Left ventricle myocardium inferior (tissue), 1 donor: ENCODE results near the gene GON4L. TPM values are rescaled to one million over a fixed set of nuclear protein-coding genes. Genes with fewer than 3 reads are reported as not detected.
"Not testable (repeated sequence)": the region's sequence is repeated elsewhere in the genome, so short reads cannot be mapped to it uniquely, and the experiment has no call there.

Experiments
- DNase-seq: peaks from one replicate; pipeline ENCODE4 v3.0.0-alpha.2; 2020
- H3K27ac ChIP-seq: fragments of 200-600 bp; replicated peaks from 2 replicates; pipeline ENCODE4 v1.8.0; 2021
- H3K27me3 ChIP-seq: fragments of 200-600 bp; 2 replicates; pipeline ENCODE4 v1.8.0; 2021; ENCODE audit warnings: low read depth
- H3K36me3 ChIP-seq: fragments of 200-600 bp; 2 replicates; pipeline ENCODE4 v1.8.0; 2021
- H3K4me1 ChIP-seq: fragments of 200-600 bp; 2 replicates; pipeline ENCODE4 v1.8.0; 2021
- H3K4me3 ChIP-seq: fragments of 200-600 bp; 2 replicates; pipeline ENCODE4 v1.8.0; 2021; ENCODE audit warnings: mild to moderate bottlenecking, moderate library complexity
- H3K9me3 ChIP-seq: fragments of 200-600 bp; replicated peaks from 2 replicates; pipeline ENCODE4 v1.8.0; 2021
- intact Hi-C: fragments of 100-400 bp; cut with micrococcal nuclease; formaldehyde crosslinking; loops from one replicate; pipeline ENCODE4 v1.11.0; 2022
- total RNA-seq: library from RNA; stranded (reverse); fragmentation: NEBNext Ultra II Directional; extraction: Animal tissue kit (Norgen Biotek cat#: 25700); gene quantifications from one replicate; pipeline ENCODE4 v1.2.1, GENCODE V29; 2021
- TF ChIP-seq, protein P1 (sequence below): fragments of 200-600 bp; IDR thresholded peaks from 2 replicates; pipeline ENCODE4 v1.8.0; 2021; ENCODE audit warnings: antibody characterized with exemption, mild to moderate bottlenecking, borderline replicate concordance
- donor health status: DM: no; HTN: yes; CAD: no; lungs with severe emphysema.

GON4L gene
- total RNA-seq, 1 donor from 2014 or later: 24.1 TPM

DNA sequence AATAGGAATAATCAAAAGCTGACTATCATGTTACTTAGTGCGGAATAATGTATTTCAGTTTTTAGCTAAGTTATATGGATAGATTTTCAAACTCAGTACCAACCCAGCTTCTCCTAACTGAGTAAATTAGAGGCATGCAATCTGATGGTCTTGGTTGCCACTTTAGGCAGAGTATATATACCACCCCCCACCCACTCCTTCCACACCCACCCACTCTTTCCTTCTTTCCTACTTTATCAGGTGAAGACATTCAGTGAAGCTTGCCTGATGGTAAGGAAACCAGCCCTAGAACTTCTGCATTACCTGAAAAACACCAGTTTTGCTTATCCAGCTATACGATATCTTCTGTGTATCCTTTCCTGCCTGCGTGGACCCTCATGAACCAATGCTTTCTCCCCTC, 131.9 kb downstream of the GON4L start:
- no peaks in the 10 kb centered on the region for H3K4me1 ChIP-seq
- H3K9me3 ChIP-seq: no peaks in the 10 kb centered on the region
- no peak for DNase-seq
- intact Hi-C loops: no loop called here
- no peak overlapping the region for H3K27ac ChIP-seq
- H3K4me3 ChIP-seq: no peak overlapping the region
- H3K27me3 ChIP-seq: no peaks in the 10 kb centered on the region
- H3K36me3 ChIP-seq: peaks cover 68% of the 10 kb centered on the region
- TF ChIP-seq, protein P1, sequence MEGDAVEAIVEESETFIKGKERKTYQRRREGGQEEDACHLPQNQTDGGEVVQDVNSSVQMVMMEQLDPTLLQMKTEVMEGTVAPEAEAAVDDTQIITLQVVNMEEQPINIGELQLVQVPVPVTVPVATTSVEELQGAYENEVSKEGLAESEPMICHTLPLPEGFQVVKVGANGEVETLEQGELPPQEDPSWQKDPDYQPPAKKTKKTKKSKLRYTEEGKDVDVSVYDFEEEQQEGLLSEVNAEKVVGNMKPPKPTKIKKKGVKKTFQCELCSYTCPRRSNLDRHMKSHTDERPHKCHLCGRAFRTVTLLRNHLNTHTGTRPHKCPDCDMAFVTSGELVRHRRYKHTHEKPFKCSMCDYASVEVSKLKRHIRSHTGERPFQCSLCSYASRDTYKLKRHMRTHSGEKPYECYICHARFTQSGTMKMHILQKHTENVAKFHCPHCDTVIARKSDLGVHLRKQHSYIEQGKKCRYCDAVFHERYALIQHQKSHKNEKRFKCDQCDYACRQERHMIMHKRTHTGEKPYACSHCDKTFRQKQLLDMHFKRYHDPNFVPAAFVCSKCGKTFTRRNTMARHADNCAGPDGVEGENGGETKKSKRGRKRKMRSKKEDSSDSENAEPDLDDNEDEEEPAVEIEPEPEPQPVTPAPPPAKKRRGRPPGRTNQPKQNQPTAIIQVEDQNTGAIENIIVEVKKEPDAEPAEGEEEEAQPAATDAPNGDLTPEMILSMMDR: no peak

DNA sequence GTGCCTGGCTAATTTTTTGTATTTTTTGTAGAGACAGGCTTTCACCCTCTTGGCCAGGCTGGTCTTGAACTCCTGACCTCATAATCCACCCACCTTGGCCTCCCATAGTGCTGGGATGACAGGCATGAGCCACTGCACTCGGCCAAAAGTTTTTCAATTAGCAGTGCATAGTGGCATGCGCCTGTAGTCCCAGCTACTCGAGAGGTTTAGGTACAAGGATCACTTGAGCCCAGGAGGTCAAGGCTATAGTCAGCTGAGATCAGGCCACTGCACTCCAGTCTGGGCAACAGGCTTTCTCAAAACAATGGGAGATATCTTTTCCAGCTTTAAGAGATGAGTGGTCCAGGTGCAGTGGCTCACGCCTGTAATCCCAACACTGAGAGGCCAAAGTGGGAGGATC, 137.3 kb downstream of the GON4L start:
- no peak overlapping the region for H3K27ac ChIP-seq
- no peaks in the 10 kb centered on the region for H3K9me3 ChIP-seq
- no peak for DNase-seq
- intact Hi-C loops: no loop called here
- no peaks in the 10 kb centered on the region for H3K27me3 ChIP-seq
- TF ChIP-seq, protein P1: no peak
- H3K36me3 ChIP-seq: peaks cover 76% of the 10 kb centered on the region
- no peaks in the 10 kb centered on the region for H3K4me1 ChIP-seq
- no peak overlapping the region for H3K4me3 ChIP-seq

DNA sequence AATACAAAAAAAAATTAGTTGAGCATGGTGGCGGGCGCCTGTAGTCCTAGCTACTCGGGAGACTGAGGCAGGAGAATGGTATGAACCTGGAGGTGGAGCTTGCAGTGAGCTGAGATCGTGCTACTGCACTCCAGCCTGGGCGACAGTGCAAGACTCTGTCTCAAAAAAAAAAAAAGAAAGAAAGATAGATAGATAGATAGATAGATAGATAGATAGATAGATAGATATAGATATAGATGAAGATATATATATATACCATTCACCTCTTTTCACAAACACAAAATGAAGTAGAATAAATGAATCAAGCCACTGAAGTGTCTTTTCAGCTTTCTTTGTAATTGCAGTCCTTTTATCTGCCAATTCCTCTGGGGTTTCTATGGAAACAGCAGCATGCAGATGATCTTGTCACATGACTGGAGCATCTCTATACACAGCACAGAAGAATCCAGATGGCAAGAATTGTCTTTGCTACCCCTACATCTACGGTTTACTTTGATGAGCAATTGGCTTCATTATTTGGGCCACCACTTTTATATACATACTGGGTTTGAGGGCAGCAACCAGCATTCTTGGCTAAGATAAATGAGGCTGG, 138.4 kb downstream of the GON4L start:
- H3K27me3 ChIP-seq: not testable (repeated sequence)
- H3K36me3 ChIP-seq: peaks cover 69% of the 10 kb centered on the region

DNA sequence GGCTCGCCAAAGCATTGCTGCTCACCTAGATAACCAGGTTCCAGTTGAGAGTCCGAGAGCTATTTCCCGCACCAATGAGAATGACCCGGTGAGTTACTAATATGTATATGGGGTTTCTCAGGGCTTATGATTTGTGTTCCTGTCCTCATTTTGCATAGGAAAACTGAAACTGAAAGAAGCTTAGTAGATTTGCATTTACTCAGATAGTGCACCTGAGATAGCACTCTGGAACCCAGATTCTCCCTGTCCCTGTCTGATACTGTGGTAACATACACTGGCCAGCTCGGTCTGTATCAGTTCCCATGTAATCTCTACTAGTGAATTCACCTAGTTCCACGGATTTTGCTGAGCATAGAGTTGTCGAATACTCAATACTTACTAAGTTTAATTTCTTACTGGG, 140.0 kb downstream of the GON4L start:
- Histone ChIP-seq H3K4me1 (peaks cover 16% of the 10 kb centered on the region), H3K27me3 (no peaks in the 10 kb centered on the region), H3K9me3 (no peaks in the 10 kb centered on the region), H3K4me3 (no peak overlapping the region), H3K27ac (no peak overlapping the region), H3K36me3 (peaks cover 62% of the 10 kb centered on the region)
- TF ChIP-seq, protein P1: no peak
- DNase-seq: no peak
- intact Hi-C loops: no loop called here

More for the DNA sequence above, 138.4 kb downstream of the GON4L start:
- H3K4me3 ChIP-seq, DNase-seq, intact Hi-C loops, H3K27ac ChIP-seq, H3K4me1 ChIP-seq, H3K9me3 ChIP-seq: not testable (repeated sequence)

DNA sequence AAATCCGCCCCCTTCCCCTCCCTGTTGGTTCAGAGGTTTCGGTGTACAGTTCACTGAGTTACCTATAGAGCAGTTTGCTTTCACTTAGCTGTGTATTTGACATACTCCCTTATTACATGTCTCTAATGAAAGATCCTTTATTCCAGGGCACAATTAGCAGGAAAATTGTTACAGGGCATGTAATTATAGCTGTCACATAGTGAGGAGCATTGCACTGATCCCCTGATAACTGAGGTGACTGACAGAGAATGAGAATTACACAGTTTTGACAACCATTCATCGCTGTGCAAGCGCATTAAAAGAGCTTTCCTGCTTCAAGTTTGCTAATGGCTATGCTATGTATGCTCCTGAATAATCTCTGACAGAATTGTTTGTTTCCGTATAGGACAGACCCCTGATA, 141.2 kb downstream of the GON4L start:
- Histone ChIP-seq H3K27me3 (no peaks in the 10 kb centered on the region), H3K36me3 (peaks cover 65% of the 10 kb centered on the region), H3K9me3 (no peaks in the 10 kb centered on the region), H3K4me3 (no peak overlapping the region), H3K27ac (no peak overlapping the region), H3K4me1 (peaks cover 16% of the 10 kb centered on the region)
- intact Hi-C loops: no loop called here
- no peak for DNase-seq
- TF ChIP-seq, protein P1: no peak

DNA sequence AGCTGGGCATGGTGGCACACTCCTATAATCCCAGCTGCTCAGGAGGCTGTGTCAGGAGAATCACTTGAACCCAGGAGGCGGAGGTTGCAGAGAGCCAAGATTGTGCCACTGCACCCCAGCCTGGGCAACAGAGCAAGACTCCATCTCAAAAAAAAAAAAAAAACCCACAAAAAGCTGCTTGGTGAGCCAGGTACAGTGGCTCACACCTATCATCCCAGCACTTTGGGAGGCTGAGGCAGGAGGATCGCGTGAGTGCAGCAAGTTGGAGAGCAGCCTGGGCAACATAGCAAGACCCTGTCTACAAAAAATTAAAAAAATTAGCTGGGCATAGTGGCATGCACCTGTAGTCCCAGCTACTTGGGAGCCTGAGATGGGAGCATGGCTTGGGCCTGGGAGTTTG, 142.0 kb downstream of the GON4L start:
- Histone ChIP-seq H3K4me1 (peaks cover 16% of the 10 kb centered on the region), H3K36me3 (peaks cover 70% of the 10 kb centered on the region)
- H3K9me3 ChIP-seq, H3K27ac ChIP-seq, H3K27me3 ChIP-seq, H3K4me3 ChIP-seq, DNase-seq, intact Hi-C loops: not testable (repeated sequence)
